Heart right ventricle (tissue), 16 donors: ENCODE data around the gene HDAC9. TPM values are rescaled to one million over a fixed set of nuclear protein-coding genes. Genes with fewer than 3 reads are reported as not detected.

Source experiments
- ATAC-seq, 8 donors: fragments of 200-7000 bp; cut with Tn5 transposase; one replicate each; pipeline ENCODE4 v1.9.1; 2020; ENCODE audit warnings: mild to moderate bottlenecking in 8 of 8, moderate library complexity in 8 of 8, moderate number of reproducible peaks in 1 of 8
- DNase-seq, 2 donors: peaks; one replicate each; pipeline ENCODE4 v3.0.0-alpha.2; 2020
- H3K27ac ChIP-seq, 10 donors: fragments of 200-600 bp; sonication (generic) in 2 of 10; one replicate each; pipeline versions ENCODE4 v1.5.0 to v1.8.0; 2020 to 2022; ENCODE audit warnings: mild to moderate bottlenecking in 3 of 10
- H3K27me3 ChIP-seq, 7 donors: fragments of 200-600 bp; one replicate each; pipeline ENCODE4 v1.8.0; 2021 to 2022; ENCODE audit warnings: mild to moderate bottlenecking in 2 of 7
- H3K36me3 ChIP-seq, 9 donors: fragments of 200-600 bp; sonication (generic) in 1 of 9; one replicate each; pipeline versions ENCODE4 v1.5.0 to v1.8.0; 2020 to 2022; ENCODE audit warnings: mild to moderate bottlenecking in 2 of 9
- H3K4me1 ChIP-seq, 9 donors: fragments of 200-600 bp; sonication (generic) in 1 of 9; one replicate each; pipeline versions ENCODE4 v1.5.0 to v1.8.0; 2020 to 2022; ENCODE audit warnings: mild to moderate bottlenecking in 4 of 9
- H3K4me3 ChIP-seq, 10 donors: fragments of 200-600 bp; sonication (generic) in 2 of 10; one replicate each; pipeline versions ENCODE4 v1.5.0 to v1.8.0; 2020 to 2022; ENCODE audit warnings: mild to moderate bottlenecking in 7 of 10, moderate library complexity in 2 of 10
- H3K9me3 ChIP-seq, 11 donors: fragments of 200-600 bp in 10 of 11; sonication (generic) in 2 of 11; one replicate each; pipeline versions ENCODE4 v1.5.0 to v1.8.0; 2013 to 2022; ENCODE audit warnings: mild to moderate bottlenecking in 2 of 11, control low read depth in 1 of 11, moderate library complexity in 1 of 11
- WGBS, 2 donors: extraction: QIAGEN DNeasy Blood & Tissue Kit; methylation state at CpG; one replicate each; pipeline ENCODE4 v1.1.7; 2013; ENCODE audit warnings: inconsistent platforms in 1 of 2; 5-methylcytosine and 5-hydroxymethylcytosine counted together
- intact Hi-C, 10 donors: fragments of 100-400 bp; cut with DNase I; formaldehyde crosslinking; loops; one replicate each; pipeline versions ENCODE4 v1.11.1 to v1.14.2; 2022
- polyA plus RNA-seq, 2 donors: library from polyadenylated mRNA; stranded (reverse); fragments of 200-250 nt; gene quantifications; one replicate each; pipeline ENCODE4 v1.2.3, GENCODE V29; 2013
- total RNA-seq, 10 donors: library from RNA; stranded (reverse); fragmentation: NEBNext Ultra II Directional in 3 of 10; extraction: Animal tissue kit (Norgen Biotek cat#: 25700) in 3 of 10; gene quantifications; one replicate each; pipeline versions ENCODE4 v1.2.1 to v1.2.4, GENCODE V29; 2021 to 2023
- TF ChIP-seq, protein P1 (sequence below), 9 donors: fragments of 200-600 bp; sonication (generic) in 2 of 9; IDR thresholded peaks; one replicate each; pipeline versions ENCODE4 v1.5.0 to v1.8.0; 2021 to 2022; ENCODE audit warnings: antibody characterized with exemption in 9 of 9, mild to moderate bottlenecking in 5 of 9, moderate library complexity in 1 of 9
- donor health status: Arrhythmogenic right ventricular cardiomyopathy.
- donor health status: ischemic (EF 13 %, LVEDD 7.1; RV severe dilation, severe dysfunction).
- donor health status: healthy with polysubstance abuse.
- donor health status: DM: no; HTN: yes; CAD: no.
- donor health status: DM: no; HTN: no; CAD: no.
- donor health status: ischemic (EF 25% LVEDD 6.9; RV normal size, moderate dysfunction).
- donor health status: ischemic (EF 25% LVEDD 5.7; RV mildly dilated, moderate dysfunction).
- donor health status: healthy.
- donor health status: DM: yes; HTN: yes; CAD: no.
- donor health status: Ischemic cardiomyopathy.
- donor health status: ischemic (EF 35%, LVEDD 5.7; RV mildly dilated, moderate dysfunction).
- donor health status: nonischemic (EF 11% LVEDD 7.7; RV severe dilation, severe dysfunction).
- donor health status: DM: yes; HTN: yes; CAD: no.
- donor health status: PGD.
- donor health status: ischemic (EF 29% LVEDD 5.4; RV normal size, mild dysfunction).
- donor health status: nonischemic (EF 23%, LVEDD 6.1; RV moderate dilation, normal function).

Gene HDAC9
- total and polyA plus RNA-seq, 12 donors, result 1.9 to 66.1 (median 38.6) TPM

DNA sequence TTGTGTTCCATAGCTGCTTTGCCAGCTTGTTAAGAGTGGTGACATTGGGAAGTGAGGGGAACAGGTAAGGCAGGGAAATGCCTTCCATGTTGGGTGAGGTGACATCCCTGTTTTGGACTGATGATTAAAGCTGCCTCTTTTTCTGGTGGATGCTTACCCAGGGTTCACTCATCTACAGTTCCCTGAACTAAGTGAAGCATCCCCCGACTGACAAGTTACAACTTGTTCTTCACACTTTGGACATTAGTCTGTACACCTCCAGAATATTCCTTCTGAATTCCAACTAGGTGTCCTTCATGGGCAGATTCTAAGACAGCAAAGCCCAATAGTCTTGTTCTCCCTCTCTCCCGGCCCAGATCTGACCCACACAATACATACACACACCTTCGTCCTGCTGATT lies 63.4 kb downstream of the HDAC9 start:
- intact Hi-C loops, result loop anchor here in 1 of 10 donors (1.0 kb wide), 1 partner anchor 145 kb away; no protein-coding TSS in a partner anchor
- 96 to 99% methylated on average over 3 of the region's 3 CpGs for WGBS, 2 donors
- DNase-seq (no peak), ATAC-seq (peak in 1 of 8 donors; percentile 21)
- H3K36me3 ChIP-seq, result no peaks in the 10 kb centered on the region
- H3K4me3 ChIP-seq, result no peak overlapping the region
- peaks cover 0 to 46% (median 25%) of the 10 kb centered on the region in 9 donors for H3K4me1 ChIP-seq
- no peak overlapping the region for H3K27ac ChIP-seq
- H3K27me3 ChIP-seq, result no peaks in the 10 kb centered on the region
- no peaks in the 10 kb centered on the region for H3K9me3 ChIP-seq
- TF ChIP-seq, protein P1, sequence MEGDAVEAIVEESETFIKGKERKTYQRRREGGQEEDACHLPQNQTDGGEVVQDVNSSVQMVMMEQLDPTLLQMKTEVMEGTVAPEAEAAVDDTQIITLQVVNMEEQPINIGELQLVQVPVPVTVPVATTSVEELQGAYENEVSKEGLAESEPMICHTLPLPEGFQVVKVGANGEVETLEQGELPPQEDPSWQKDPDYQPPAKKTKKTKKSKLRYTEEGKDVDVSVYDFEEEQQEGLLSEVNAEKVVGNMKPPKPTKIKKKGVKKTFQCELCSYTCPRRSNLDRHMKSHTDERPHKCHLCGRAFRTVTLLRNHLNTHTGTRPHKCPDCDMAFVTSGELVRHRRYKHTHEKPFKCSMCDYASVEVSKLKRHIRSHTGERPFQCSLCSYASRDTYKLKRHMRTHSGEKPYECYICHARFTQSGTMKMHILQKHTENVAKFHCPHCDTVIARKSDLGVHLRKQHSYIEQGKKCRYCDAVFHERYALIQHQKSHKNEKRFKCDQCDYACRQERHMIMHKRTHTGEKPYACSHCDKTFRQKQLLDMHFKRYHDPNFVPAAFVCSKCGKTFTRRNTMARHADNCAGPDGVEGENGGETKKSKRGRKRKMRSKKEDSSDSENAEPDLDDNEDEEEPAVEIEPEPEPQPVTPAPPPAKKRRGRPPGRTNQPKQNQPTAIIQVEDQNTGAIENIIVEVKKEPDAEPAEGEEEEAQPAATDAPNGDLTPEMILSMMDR (IDR thresholded peaks at IDR 0.05), result no peak

DNA sequence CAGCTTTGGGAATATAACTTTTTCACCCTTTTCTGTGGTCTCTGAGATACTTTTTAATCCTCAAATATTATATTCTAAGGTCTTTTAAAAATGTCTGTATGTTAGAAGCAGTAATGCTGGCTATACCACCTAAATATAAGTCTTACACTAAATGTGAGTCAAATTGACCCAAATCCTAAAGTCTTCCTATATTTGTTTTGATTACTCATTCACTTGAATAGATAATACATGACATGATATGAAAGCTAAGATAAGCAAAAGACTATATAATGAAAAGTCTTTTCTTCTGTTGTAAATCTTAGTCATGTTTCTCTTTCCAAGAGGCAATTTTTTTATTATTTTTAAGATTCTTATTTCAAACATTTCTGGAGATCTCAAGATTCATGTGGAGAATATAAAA lies 64.2 kb downstream of the HDAC9 start:
- no peak overlapping the region for H3K4me3 ChIP-seq
- no peak for DNase-seq
- H3K27me3 ChIP-seq, result no peaks in the 10 kb centered on the region
- TF ChIP-seq, protein P1 (IDR thresholded peaks at IDR 0.05), result no peak
- no peaks in the 10 kb centered on the region for H3K9me3 ChIP-seq
- ATAC-seq, result no peak
- intact Hi-C loops, result no loop called here
- no peak overlapping the region for H3K27ac ChIP-seq
- no peaks in the 10 kb centered on the region for H3K36me3 ChIP-seq
- peaks cover 0 to 43% (median 25%) of the 10 kb centered on the region in 9 donors for H3K4me1 ChIP-seq

DNA sequence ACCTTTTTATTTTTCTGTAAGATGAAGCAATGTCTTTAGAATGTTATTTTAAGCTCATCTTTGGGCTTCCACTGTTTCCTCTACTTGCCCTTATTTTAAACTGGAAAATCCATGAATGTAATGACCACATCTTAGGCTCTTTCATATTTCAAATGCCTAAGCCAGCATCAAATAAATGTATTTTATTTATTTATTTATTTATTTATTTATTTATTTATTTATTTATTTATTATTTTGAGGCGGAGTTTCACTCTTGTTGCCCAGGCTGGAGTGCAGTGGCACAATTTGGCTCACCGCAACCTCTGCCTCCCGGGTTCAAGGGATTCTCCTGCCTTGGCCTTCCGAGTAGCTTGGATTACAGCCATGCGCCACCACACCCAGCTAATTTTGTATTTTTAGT lies 69.2 kb downstream of the HDAC9 start:
- DNase-seq, result no peak
- ATAC-seq, result no peak
- Histone ChIP-seq H3K27ac (peak overlapping the region in 1 of 10 donors; percentile 15), H3K4me1 (peaks cover 0 to 18% (median 0%) of the 10 kb centered on the region in 9 donors), H3K9me3 (no peaks in the 10 kb centered on the region), H3K4me3 (no peak overlapping the region), H3K27me3 (no peaks in the 10 kb centered on the region), H3K36me3 (no peaks in the 10 kb centered on the region)
- intact Hi-C loops, result no loop called here
- TF ChIP-seq, protein P1 (IDR thresholded peaks at IDR 0.05), result no peak
- 97 to 99% methylated on average over 5 of the region's 5 CpGs for WGBS, 2 donors

DNA sequence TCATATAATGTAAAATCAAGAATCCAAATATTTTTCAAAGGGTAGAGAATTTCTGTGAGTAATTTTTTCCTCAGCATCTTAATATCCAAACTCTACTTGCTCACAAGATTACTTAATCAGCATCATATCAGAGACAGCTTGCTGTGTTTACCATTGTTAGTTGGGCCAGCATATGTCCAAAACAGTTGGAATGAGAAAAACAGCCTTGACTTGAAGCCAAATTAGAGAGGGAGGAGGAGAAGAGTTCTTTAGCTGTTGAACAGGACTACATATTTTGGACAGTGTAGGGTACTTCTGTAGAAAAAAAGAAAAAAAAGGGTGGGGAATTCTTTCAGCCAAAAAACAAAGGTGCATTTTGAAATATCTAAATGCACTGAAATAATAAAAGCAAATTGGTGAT lies 69.8 kb downstream of the HDAC9 start:
- DNase-seq (no peak), ATAC-seq (peak in 1 of 8 donors; percentile 33)
- peak overlapping the region in 1 of 10 donors; percentile 15 for H3K27ac ChIP-seq
- no peaks in the 10 kb centered on the region for H3K9me3 ChIP-seq
- TF ChIP-seq, protein P1 (IDR thresholded peaks at IDR 0.05), result no peak
- intact Hi-C loops, result no loop called here
- H3K36me3 ChIP-seq, result no peaks in the 10 kb centered on the region
- no peak overlapping the region for H3K4me3 ChIP-seq
- H3K4me1 ChIP-seq, result peaks cover 0 to 20% (median 1%) of the 10 kb centered on the region in 9 donors
- H3K27me3 ChIP-seq, result no peaks in the 10 kb centered on the region
